GM19463 (cell line): Measurements from ENCODE around the gene SEMA6A.
A peak's percentile ranks its signal among the peaks of the same experiment; 100 is the strongest.

Experiments
- ATAC-seq: cut with Tn5 transposase; IDR thresholded peaks from one replicate; pipeline ENCODE4 v1.9.1; 2021; ENCODE audit warnings: mild to moderate bottlenecking, moderate library complexity; ENCODE audit not compliant: unreplicated experiment

Gene SEMA6A

GRCh38 chr5:116574367-116575325 lies at the start of gene SEMA6A:
SEMA6A (minus strand) TSS chr5:116574823; CDS start chr5:116504944, 69,879 bp downstream.
- peak; percentile 51 for ATAC-seq

GRCh38 chr5:116622375-116623050 lies 47.9 kb upstream of the SEMA6A start:
- no peak for ATAC-seq

GRCh38 chr5:116621599-116621998 lies 47.0 kb upstream of the SEMA6A start:
- no peak for ATAC-seq

- no peak for ATAC-seq
These were observed 42.3 kb upstream of the SEMA6A start for GRCh38 chr5:116616876-116617275.

GRCh38 chr5:116614603-116614920 lies 39.9 kb upstream of the SEMA6A start:
- ATAC-seq = no peak

GRCh38 chr5:116613445-116613844 lies 38.8 kb upstream of the SEMA6A start:
- peak; percentile 22 for ATAC-seq

GRCh38 chr5:116612431-116612830 lies 37.8 kb upstream of the SEMA6A start:
- ATAC-seq = no peak

- no peak for ATAC-seq
These were observed 30.9 kb upstream of the SEMA6A start for GRCh38 chr5:116605310-116606070.

- no peak for ATAC-seq
These were observed 30.2 kb upstream of the SEMA6A start for GRCh38 chr5:116604805-116605204.

GRCh38 chr5:116600876-116601275 lies 26.3 kb upstream of the SEMA6A start:
- no peak for ATAC-seq

- ATAC-seq = no peak
These were observed 24.3 kb upstream of the SEMA6A start for GRCh38 chr5:116598911-116599310.

- ATAC-seq = no peak
These were observed 20.9 kb upstream of the SEMA6A start for GRCh38 chr5:116595498-116595897.

GRCh38 chr5:116593340-116593739 lies 18.7 kb upstream of the SEMA6A start:
- ATAC-seq = no peak

- no peak for ATAC-seq
These were observed 10.6 kb upstream of the SEMA6A start for GRCh38 chr5:116585227-116585626.

GRCh38 chr5:116583862-116584222 lies 9.2 kb upstream of the SEMA6A start:
- no peak for ATAC-seq

- ATAC-seq = peak; percentile 72
These were observed 8.7 kb upstream of the SEMA6A start for GRCh38 chr5:116583085-116583861.

GRCh38 chr5:116581910-116582309 lies 7.3 kb upstream of the SEMA6A start:
- ATAC-seq = no peak

GRCh38 chr5:116579144-116579543 lies 4.5 kb upstream of the SEMA6A start:
- no peak for ATAC-seq

- ATAC-seq = no peak
These were observed 4.1 kb upstream of the SEMA6A start for GRCh38 chr5:116578676-116579075.

- ATAC-seq = peak; percentile 43
These were observed 2.6 kb upstream of the SEMA6A start for GRCh38 chr5:116577064-116577788.
